SK-N-SH treated with all-trans-retinoic acid at 6 μM for 48 hours (cell line): ENCODE measurements around the gene DDX41.

Experiments
- ATAC-seq: fragments of 200-7000 bp; cut with Tn5 transposase; 3 replicates; pipeline ENCODE4 v1.9.1; 2020; ENCODE audit warnings: mild to moderate bottlenecking, moderate library complexity
- ARNTL ChIP-seq: fragments of 450-650 bp; formaldehyde crosslinking; IDR thresholded peaks from 2 replicates; pipeline ENCODE4 v1.5.0; 2020; ENCODE audit warnings: low read depth, mild to moderate bottlenecking, moderate library complexity, borderline replicate concordance
- BACH2 ChIP-seq: fragments of 250-450 bp; sonication (Bioruptor Pico); IDR thresholded peaks from 2 replicates; pipeline ENCODE4 v1.9.0; 2021; ENCODE audit warnings: mild to moderate bottlenecking, borderline replicate concordance
- CREB5 ChIP-seq: fragments of 250-450 bp; sonication (Bioruptor Pico); IDR thresholded peaks from 2 replicates; pipeline ENCODE4 v1.5.1; 2020; ENCODE audit warnings: low read depth, mild to moderate bottlenecking, moderate library complexity
- CSDC2 ChIP-seq: fragments of 250-450 bp; sonication (Bioruptor Pico); IDR thresholded peaks from 2 replicates; pipeline ENCODE4 v1.5.0; 2020; ENCODE audit warnings: mild to moderate bottlenecking, moderate library complexity
- CSRNP3 ChIP-seq: fragments of 250-450 bp; sonication (Bioruptor Pico); IDR thresholded peaks from 2 replicates; pipeline ENCODE4 v1.5.1; 2021; ENCODE audit warnings: mild to moderate bottlenecking, moderate library complexity
- ESRRG ChIP-seq: fragments of 250-450 bp; sonication (Bioruptor Pico); IDR thresholded peaks from 2 replicates; pipeline ENCODE4 v1.6.1; 2021; ENCODE audit warnings: mild to moderate bottlenecking
- GLIS3 ChIP-seq: fragments of 250-450 bp; sonication (Bioruptor Pico); IDR thresholded peaks from 2 replicates; pipeline ENCODE4 v1.5.0; 2020; ENCODE audit warnings: mild to moderate bottlenecking, moderate library complexity
- ISL1 ChIP-seq: fragments of 250-450 bp; sonication (Bioruptor Pico); IDR thresholded peaks from 2 replicates; pipeline ENCODE4 v2.1.2; 2022; ENCODE audit warnings: mild to moderate bottlenecking, moderate library complexity
- OSR1 ChIP-seq: fragments of 250-450 bp; sonication (Bioruptor Pico); IDR thresholded peaks from 2 replicates; pipeline ENCODE4 v1.8.0; 2022; ENCODE audit warnings: moderate library complexity, mild to moderate bottlenecking, inconsistent platforms
- RARB ChIP-seq: fragments of 250-450 bp; sonication (Bioruptor Pico); IDR thresholded peaks from 2 replicates; pipeline ENCODE4 v1.8.0; 2021; ENCODE audit warnings: mild to moderate bottlenecking, moderate library complexity
- SNAI2 ChIP-seq: fragments of 250-450 bp; sonication (Bioruptor Pico); IDR thresholded peaks from 2 replicates; pipeline ENCODE4 v1.5.0; 2020; ENCODE audit warnings: mild to moderate bottlenecking, moderate library complexity
- TCF4 ChIP-seq: fragments of 250-450 bp; sonication (Bioruptor Pico); IDR thresholded peaks from 2 replicates; pipeline ENCODE4 v1.8.0; 2021; ENCODE audit warnings: mild to moderate bottlenecking, moderate library complexity, borderline replicate concordance
- TOX ChIP-seq: fragments of 250-450 bp; sonication (Bioruptor Pico); IDR thresholded peaks from 2 replicates; pipeline ENCODE4 v1.8.0; 2021; ENCODE audit warnings: mild to moderate bottlenecking, moderate library complexity, borderline replicate concordance
- TSHZ2 ChIP-seq: fragments of 250-450 bp; sonication (Bioruptor Pico); IDR thresholded peaks from 2 replicates; pipeline ENCODE4 v1.5.0; 2020; ENCODE audit warnings: mild to moderate bottlenecking, moderate library complexity
- ZC3H10 ChIP-seq: fragments of 250-450 bp; sonication (Bioruptor Pico); IDR thresholded peaks from 2 replicates; pipeline ENCODE4 v1.5.1; 2021; ENCODE audit warnings: mild to moderate bottlenecking, moderate library complexity
- ZFP3 ChIP-seq: fragments of 250-450 bp; sonication (Bioruptor Pico); IDR thresholded peaks from 2 replicates; pipeline ENCODE4 v1.5.0; 2020; ENCODE audit warnings: mild to moderate bottlenecking, moderate library complexity
- ZFP30 ChIP-seq: fragments of 450-650 bp; formaldehyde crosslinking; IDR thresholded peaks from 2 replicates; pipeline ENCODE4 v1.5.0; 2022; ENCODE audit warnings: mild to moderate bottlenecking, moderate library complexity
- ZNF565 ChIP-seq: fragments of 450-650 bp; formaldehyde crosslinking; conservative IDR thresholded peaks from 2 replicates; pipeline ENCODE4 v1.5.0; 2020; ENCODE audit warnings: low read depth, mild to moderate bottlenecking, moderate library complexity
- ZNF70 ChIP-seq: fragments of 450-650 bp; formaldehyde crosslinking; IDR thresholded peaks from 2 replicates; pipeline ENCODE4 v1.5.0; 2020; ENCODE audit warnings: mild to moderate bottlenecking, moderate library complexity
- ZNF8 ChIP-seq: fragments of 450-650 bp; formaldehyde crosslinking; IDR thresholded peaks from 2 replicates; pipeline ENCODE4 v1.5.0; 2020; ENCODE audit warnings: mild to moderate bottlenecking, moderate library complexity
- TF ChIP-seq, protein P1 (sequence below): fragments of 250-450 bp; sonication (Bioruptor Pico); IDR thresholded peaks from 2 replicates; pipeline ENCODE4 v1.8.0; 2021; ENCODE audit warnings: low read depth, mild to moderate bottlenecking, moderate library complexity, borderline replicate concordance

Gene DDX41

GRCh38 chr5:177508221-177508611 lies 8.5 kb downstream of the DDX41 start:
- TF ChIP-seq GLIS3 (CRISPR knock-in tag) (no peak), CREB5 (CRISPR knock-in tag) (no peak), ZNF565 (CRISPR knock-in tag) (no peak), ZNF70 (CRISPR knock-in tag) (no peak), TOX (CRISPR knock-in tag) (no peak), OSR1 (CRISPR knock-in tag) (no peak), SNAI2 (CRISPR knock-in tag) (no peak), RARB (CRISPR knock-in tag) (no peak), TCF4 (no peak), TSHZ2 (no peak), ZFP30 (no peak), CSDC2 (CRISPR knock-in tag) (no peak), CSRNP3 (CRISPR knock-in tag) (no peak), ZFP3 (CRISPR knock-in tag) (no peak), BACH2 (no peak), ZNF8 (no peak), ARNTL (CRISPR knock-in tag) (no peak)
- TF ChIP-seq, protein P1, sequence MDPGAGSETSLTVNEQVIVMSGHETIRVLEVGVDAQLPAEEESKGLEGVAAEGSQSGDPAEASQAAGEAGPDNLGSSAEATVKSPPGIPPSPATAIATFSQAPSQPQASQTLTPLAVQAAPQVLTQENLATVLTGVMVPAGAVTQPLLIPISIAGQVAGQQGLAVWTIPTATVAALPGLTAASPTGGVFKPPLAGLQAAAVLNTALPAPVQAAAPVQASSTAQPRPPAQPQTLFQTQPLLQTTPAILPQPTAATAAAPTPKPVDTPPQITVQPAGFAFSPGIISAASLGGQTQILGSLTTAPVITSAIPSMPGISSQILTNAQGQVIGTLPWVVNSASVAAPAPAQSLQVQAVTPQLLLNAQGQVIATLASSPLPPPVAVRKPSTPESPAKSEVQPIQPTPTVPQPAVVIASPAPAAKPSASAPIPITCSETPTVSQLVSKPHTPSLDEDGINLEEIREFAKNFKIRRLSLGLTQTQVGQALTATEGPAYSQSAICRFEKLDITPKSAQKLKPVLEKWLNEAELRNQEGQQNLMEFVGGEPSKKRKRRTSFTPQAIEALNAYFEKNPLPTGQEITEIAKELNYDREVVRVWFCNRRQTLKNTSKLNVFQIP, result no peak
- no peak for ATAC-seq

GRCh38 chr5:177507596-177508220 lies 9.1 kb downstream of the DDX41 start:
- no peak for ATAC-seq
- TF ChIP-seq ZC3H10 (CRISPR knock-in tag), result no peak
- no peak for TF ChIP-seq GLIS3 (CRISPR knock-in tag)
- TF ChIP-seq ZFP30, result no peak
- TF ChIP-seq BACH2, result no peak
- no peak for TF ChIP-seq ZFP3 (CRISPR knock-in tag)
- no peak for TF ChIP-seq TSHZ2
- TF ChIP-seq ISL1 (CRISPR knock-in tag), result no peak
- TF ChIP-seq ESRRG (CRISPR knock-in tag), result no peak
- TF ChIP-seq ARNTL (CRISPR knock-in tag), result no peak
- TF ChIP-seq TCF4, result no peak
- no peak for TF ChIP-seq CSDC2 (CRISPR knock-in tag)
- TF ChIP-seq CREB5 (CRISPR knock-in tag), result no peak
- no peak for TF ChIP-seq OSR1 (CRISPR knock-in tag)
